GM12873 (cell line): ENCODE measurements around the gene MTMR11.

Experiments used
- CTCF ChIP-seq: IDR thresholded peaks from 2 replicates; pipeline ENCODE4 v1.5.1; 2012; ENCODE audit warnings: low read depth, mild to moderate bottlenecking, moderate library complexity, low read length, control low read depth; ENCODE audit not compliant: insufficient read depth; ENCODE audit errors: missing control alignments

MTMR11 gene

GRCh38 chr1:149967041-149967440, 30.4 kb upstream of the MTMR11 start:
- TF ChIP-seq CTCF = no peak

DNA sequence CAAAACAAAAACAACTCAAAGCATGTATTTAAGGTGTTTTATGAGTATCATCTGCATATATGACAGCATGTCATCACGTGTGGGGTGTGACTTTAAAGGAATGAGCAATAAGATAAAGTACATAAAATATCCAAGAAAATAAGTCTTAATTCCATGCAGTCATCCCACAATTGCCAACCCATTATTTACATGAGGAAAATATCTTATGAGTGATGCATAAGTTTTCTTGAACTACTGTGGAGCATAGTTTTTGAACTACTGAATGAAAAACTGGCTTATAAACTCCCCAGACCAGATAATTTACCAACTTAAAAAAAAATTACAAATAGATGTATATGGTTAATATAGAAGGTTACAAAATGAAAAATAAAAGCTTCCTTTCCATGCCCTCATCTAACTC, 29.7 kb upstream of the MTMR11 start:
- TF ChIP-seq CTCF = no peak

DNA sequence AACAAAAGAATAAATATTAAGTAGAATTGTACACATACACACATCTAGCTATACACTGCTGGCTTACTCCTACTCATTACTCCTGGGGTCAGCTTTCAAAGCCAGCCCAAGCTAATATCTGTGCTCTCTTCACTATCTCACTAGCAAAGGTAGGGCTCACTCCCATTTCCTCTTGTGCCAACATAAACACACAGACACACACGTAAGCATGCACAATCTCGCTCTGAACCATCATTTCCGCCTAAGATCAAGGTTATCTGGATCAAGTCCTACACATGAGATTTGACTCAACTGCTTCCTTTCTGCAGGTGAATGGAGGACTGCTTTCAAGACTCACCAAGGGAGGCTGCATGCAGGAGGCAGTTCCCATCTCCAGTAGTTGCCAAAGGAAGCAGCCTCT, 28.8 kb upstream of the MTMR11 start:
- TF ChIP-seq CTCF = no peak

DNA sequence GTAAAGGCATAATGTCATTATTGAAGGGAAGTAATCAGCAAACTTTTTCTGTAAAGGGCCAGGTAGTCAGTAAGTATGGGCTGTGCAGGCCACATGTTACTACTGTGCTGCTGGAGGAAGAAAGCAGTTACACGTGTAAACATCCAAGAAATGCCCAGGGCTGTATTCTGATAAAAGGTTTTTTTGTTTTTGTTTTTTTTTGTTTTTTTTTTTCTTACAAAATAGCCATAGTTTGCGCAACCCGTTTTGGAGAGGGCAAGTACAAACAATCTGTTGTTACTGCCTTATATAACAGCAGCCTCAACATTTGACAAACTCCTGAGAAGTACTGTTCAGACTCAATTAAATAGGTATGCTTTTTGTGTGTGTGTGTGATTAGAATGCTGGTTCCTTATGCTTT, 26.7 kb upstream of the MTMR11 start:
- no peak for TF ChIP-seq CTCF

- TF ChIP-seq CTCF = no peak
These were observed 26.1 kb upstream of the MTMR11 start for GRCh38 chr1:149962736-149963135.

DNA sequence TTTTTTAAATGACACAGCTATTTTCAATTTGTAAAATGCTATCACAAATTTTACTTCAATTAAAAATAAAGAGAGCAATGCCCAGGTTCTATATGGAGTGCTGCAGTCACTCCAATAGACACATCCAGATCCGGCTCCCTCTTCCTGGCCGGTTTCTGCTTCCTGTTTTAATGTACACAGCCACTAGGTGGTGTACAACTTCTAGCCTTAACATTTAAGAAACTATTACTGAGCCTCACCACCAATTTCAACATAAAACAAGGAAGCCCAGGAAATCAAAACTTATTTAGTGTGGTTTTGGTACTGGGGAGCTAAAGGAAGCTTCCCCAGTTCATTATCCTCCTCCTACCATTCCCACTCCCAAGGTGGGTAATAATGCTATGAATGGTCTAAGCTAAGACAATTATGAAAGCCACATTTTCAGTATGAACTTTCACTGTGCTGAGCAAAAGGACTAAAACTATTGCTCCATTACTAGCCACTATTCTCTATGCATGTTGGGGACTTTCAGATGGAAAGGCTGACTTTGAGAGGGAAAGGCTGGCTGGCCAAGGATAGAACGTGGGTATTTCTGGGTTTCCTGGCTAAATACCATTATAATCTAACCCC, 25.5 kb upstream of the MTMR11 start:
- peak; percentile 65 for TF ChIP-seq CTCF

GRCh38 chr1:149949911-149950310, 13.2 kb upstream of the MTMR11 start:
- no peak for TF ChIP-seq CTCF
